Measurements from ENCODE around the gene CYB5A. TPM values are rescaled to one million over a fixed set of nuclear protein-coding genes. Genes with fewer than 3 reads are reported as not detected.

CYB5A gene
- total RNA-seq, 1 experiment from 2014 or later: 130 TPM

GRCh38 chr18:74225193-74225840 is 66.4 kb downstream of the CYB5A start:
- intact Hi-C loops (cut with micrococcal nuclease): no loop called here
- DNase-seq: no peak
- CTCF ChIA-PET: no interaction called here

GRCh38 chr18:74222710-74223494 is 68.9 kb downstream of the CYB5A start:
- H3K4me1 ChIP-seq (ENCODE audit: insufficient read depth, low read length): peaks cover 11% of the 10 kb centered on the region
- DNase-seq (no peak), ATAC-seq (no peak)
- H4K20me1 ChIP-seq (ENCODE audit: low read length): no peaks in the 10 kb centered on the region
- no peaks in the 10 kb centered on the region for H3F3A ChIP-seq (ENCODE audit: low read length, unreplicated experiment)
- no peak overlapping the region for H3K4me3 ChIP-seq (ENCODE audit: low read length)
- POLR2A ChIA-PET (ENCODE audit: unreplicated experiment): no interaction called here
- H3K79me2 ChIP-seq (ENCODE audit: low read length): no peaks in the 10 kb centered on the region
- no peak overlapping the region for H3K27ac ChIP-seq (ENCODE audit: low read length)
- H3K36me3 ChIP-seq (ENCODE audit: low read depth, low read length): no peaks in the 10 kb centered on the region
- no peak overlapping the region for H2AFZ ChIP-seq (ENCODE audit: low read length)
- no peaks in the 10 kb centered on the region for H3K9me3 ChIP-seq (ENCODE audit: low read length)
- CTCF ChIA-PET: no interaction called here
- H3K9ac ChIP-seq (ENCODE audit: low read length): no peak overlapping the region
- intact Hi-C loops (cut with micrococcal nuclease): no loop called here
- H3K9me2 ChIP-seq (replicated peaks; ENCODE audit: low read length): no peaks in the 10 kb centered on the region
- no TSS peak for BruUV-seq (replicated peaks)
- H3K4me2 ChIP-seq (ENCODE audit: low read length): no peak overlapping the region
- TF ChIP-seq EZH2phosphoT487 (IDR thresholded peaks at IDR 0.05; ENCODE audit: borderline replicate concordance, low read length) (no peak), CTCF (conservative IDR thresholded peaks at IDR 0.05; ENCODE audit: low read depth, low read length) (no peak), EZH2 (IDR thresholded peaks at IDR 0.05; ENCODE audit: low read length, unreplicated experiment) (no peak)
- no peaks in the 10 kb centered on the region for H3K27me3 ChIP-seq (ENCODE audit: low read length)

More at GRCh38 chr18:74225193-74225840, 66.4 kb downstream of the CYB5A start:
- no peak overlapping the region for H2AFZ ChIP-seq (ENCODE audit: low read length)
- no peaks in the 10 kb centered on the region for H4K20me1 ChIP-seq (ENCODE audit: low read length)
- ATAC-seq: no peak
- H3K27ac ChIP-seq (ENCODE audit: low read length): no peak overlapping the region
- no peak overlapping the region for H3K9ac ChIP-seq (ENCODE audit: low read length)
- H3K4me3 ChIP-seq (ENCODE audit: low read length): no peak overlapping the region
- H3K27me3 ChIP-seq (ENCODE audit: low read length): no peaks in the 10 kb centered on the region
- POLR2A ChIA-PET (ENCODE audit: unreplicated experiment): no interaction called here
- no peaks in the 10 kb centered on the region for H3K36me3 ChIP-seq (ENCODE audit: low read depth, low read length)
- H3F3A ChIP-seq (ENCODE audit: low read length, unreplicated experiment): no peaks in the 10 kb centered on the region
- no peak overlapping the region for H3K4me2 ChIP-seq (ENCODE audit: low read length)
- no peaks in the 10 kb centered on the region for H3K9me2 ChIP-seq (replicated peaks; ENCODE audit: low read length)
- H3K79me2 ChIP-seq (ENCODE audit: low read length): no peaks in the 10 kb centered on the region
- H3K9me3 ChIP-seq (ENCODE audit: low read length): no peaks in the 10 kb centered on the region
- H3K4me1 ChIP-seq (ENCODE audit: insufficient read depth, low read length): no peaks in the 10 kb centered on the region
- TF ChIP-seq CTCF (conservative IDR thresholded peaks at IDR 0.05; ENCODE audit: low read depth, low read length) (no peak), EZH2phosphoT487 (IDR thresholded peaks at IDR 0.05; ENCODE audit: borderline replicate concordance, low read length) (no peak), EZH2 (IDR thresholded peaks at IDR 0.05; ENCODE audit: low read length, unreplicated experiment) (no peak)
- BruUV-seq (replicated peaks): no TSS peak

DNA sequence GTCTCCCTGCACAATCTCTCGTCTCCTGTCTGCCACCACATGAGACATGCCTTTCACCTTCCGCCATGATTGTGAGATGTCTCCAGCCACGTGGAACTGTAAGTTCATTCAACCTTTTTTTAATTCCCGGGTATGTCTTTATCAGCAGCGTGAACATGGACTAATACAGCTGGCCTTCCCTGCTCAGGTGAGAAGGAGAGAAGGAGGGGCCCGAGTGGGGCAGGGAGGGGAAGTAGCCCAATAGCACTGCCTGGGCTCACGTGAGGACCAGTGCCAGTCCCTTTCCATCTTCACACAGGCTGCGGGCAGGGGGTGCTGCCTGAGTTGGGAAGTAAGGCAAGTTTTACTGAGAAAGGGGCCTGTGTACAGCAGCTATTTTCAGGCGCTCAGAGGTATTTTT is 70.7 kb downstream of the CYB5A start:
- BruUV-seq (replicated peaks): no TSS peak
- H3K36me3 ChIP-seq (ENCODE audit: low read depth, low read length): no peaks in the 10 kb centered on the region
- no peak overlapping the region for H3K4me3 ChIP-seq (ENCODE audit: low read length)
- TF ChIP-seq EZH2 (IDR thresholded peaks at IDR 0.05; ENCODE audit: low read length, unreplicated experiment) (no peak), EZH2phosphoT487 (IDR thresholded peaks at IDR 0.05; ENCODE audit: borderline replicate concordance, low read length) (no peak), CTCF (conservative IDR thresholded peaks at IDR 0.05; ENCODE audit: low read depth, low read length) (no peak)
- no peaks in the 10 kb centered on the region for H4K20me1 ChIP-seq (ENCODE audit: low read length)
- ATAC-seq: no peak
- H3F3A ChIP-seq (ENCODE audit: low read length, unreplicated experiment): no peaks in the 10 kb centered on the region
- no peaks in the 10 kb centered on the region for H3K79me2 ChIP-seq (ENCODE audit: low read length)
- peaks cover 11% of the 10 kb centered on the region for H3K4me1 ChIP-seq (ENCODE audit: insufficient read depth, low read length)
- ChIA-PET CTCF (no interaction called here), POLR2A (ENCODE audit: unreplicated experiment) (no interaction called here)
- no peak overlapping the region for H3K27ac ChIP-seq (ENCODE audit: low read length)
- no peak overlapping the region for H3K4me2 ChIP-seq (ENCODE audit: low read length)
- intact Hi-C loops (cut with micrococcal nuclease): no loop called here
- no peak overlapping the region for H3K9ac ChIP-seq (ENCODE audit: low read length)
- no peak for DNase-seq
- no peak overlapping the region for H2AFZ ChIP-seq (ENCODE audit: low read length)
- H3K27me3 ChIP-seq (ENCODE audit: low read length): no peaks in the 10 kb centered on the region
- no peaks in the 10 kb centered on the region for H3K9me2 ChIP-seq (replicated peaks; ENCODE audit: low read length)
- H3K9me3 ChIP-seq (ENCODE audit: low read length): no peaks in the 10 kb centered on the region
